Mesendoderm (in vitro differentiated cells): ENCODE measurements around the gene ZEB2. TPM values are rescaled to one million over a fixed set of nuclear protein-coding genes. Genes with fewer than 3 reads are reported as not detected.
A peak's percentile ranks its signal among the peaks of the same experiment; 100 is the strongest.

ENCODE experiments used
- DNase-seq: peaks from one replicate; pipeline ENCODE4 v3.0.0; 2013
- H2AK5ac ChIP-seq: 2 replicates; pipeline ENCODE4 v1.6.1; 2013; ENCODE audit warnings: low read length, inconsistent platforms
- H2BK120ac ChIP-seq: 2 replicates; pipeline ENCODE4 v1.6.1; 2013; ENCODE audit warnings: low read depth, mild to moderate bottlenecking, low read length, moderate library complexity, mixed read lengths
- H2BK15ac ChIP-seq: replicated peaks from 2 replicates; pipeline ENCODE4 v1.6.1; 2013; ENCODE audit warnings: low read depth, mild to moderate bottlenecking, moderate library complexity
- H2BK5ac ChIP-seq: 2 replicates; pipeline ENCODE4 v1.6.1; 2013; ENCODE audit warnings: low read length, inconsistent platforms
- H3K18ac ChIP-seq: 2 replicates; pipeline ENCODE4 v1.6.1; 2013; ENCODE audit warnings: mild to moderate bottlenecking, low read length, mixed read lengths
- H3K23ac ChIP-seq: one replicate; pipeline ENCODE4 v1.6.1; 2013; ENCODE audit warnings: low read length
- H3K27ac ChIP-seq: 2 replicates; pipeline ENCODE4 v1.5.1; 2013; ENCODE audit warnings: low read depth, mild to moderate bottlenecking, inconsistent platforms, low read length, moderate library complexity
- H3K27me3 ChIP-seq: 2 replicates; pipeline ENCODE4 v1.6.1; 2013; ENCODE audit warnings: low read length, control low read depth, mild to moderate bottlenecking, inconsistent platforms; ENCODE audit not compliant: insufficient read depth, poor library complexity
- H3K36me3 ChIP-seq: 2 replicates; pipeline ENCODE4 v1.6.1; 2013; ENCODE audit warnings: low read length, inconsistent platforms; ENCODE audit not compliant: control insufficient read depth, insufficient read depth
- H3K4ac ChIP-seq: one replicate; pipeline ENCODE4 v1.6.1; 2013; ENCODE audit warnings: low read depth, mild to moderate bottlenecking, low read length, moderate library complexity
- H3K4me1 ChIP-seq: 2 replicates; pipeline ENCODE4 v1.6.1; 2013; ENCODE audit warnings: low read depth, low read length, inconsistent platforms; ENCODE audit not compliant: control insufficient read depth
- H3K4me2 ChIP-seq: 2 replicates; pipeline ENCODE4 v1.6.1; 2013; ENCODE audit warnings: low read length
- H3K4me3 ChIP-seq: 2 replicates; pipeline ENCODE4 v1.5.1; 2013; ENCODE audit warnings: mild to moderate bottlenecking, low read length
- H3K56ac ChIP-seq: one replicate; pipeline ENCODE4 v1.6.1; 2013; ENCODE audit warnings: low read length
- H3K79me1 ChIP-seq: 2 replicates; pipeline ENCODE4 v1.6.1; 2013; ENCODE audit warnings: low read length, inconsistent platforms
- H3K79me2 ChIP-seq: 2 replicates; pipeline ENCODE4 v1.6.1; 2013; ENCODE audit warnings: mild to moderate bottlenecking, low read length; ENCODE audit not compliant: control insufficient read depth, insufficient read depth
- H3K9ac ChIP-seq: 2 replicates; pipeline ENCODE4 v1.6.1; 2013; ENCODE audit warnings: low read length, inconsistent platforms
- H4K5ac ChIP-seq: one replicate; pipeline ENCODE4 v1.6.1; 2013; ENCODE audit warnings: low read length
- H4K8ac ChIP-seq: one replicate; pipeline ENCODE4 v1.6.1; 2013; ENCODE audit warnings: low read depth, mild to moderate bottlenecking, control low read depth, low read length, moderate library complexity
- WGBS: extraction: QIAGEN DNeasy Blood & Tissue Kit; methylation state at CpG from one replicate; pipeline ENCODE4 v1.1.7; 2013; ENCODE audit warnings: low lambda C conversion rate, missing lambda C conversion rate; ENCODE audit not compliant: insufficient coverage; ENCODE audit errors: extremely low coverage; 5-methylcytosine and 5-hydroxymethylcytosine counted together
- small RNA-seq: library from polyadenylated mRNA; stranded (forward); fragments of <200 nt; extraction: miRNeasy Mini kit (QIAGEN cat#:217004); gene quantifications from one replicate; pipeline ENCODE3, GENCODE V24; 2013; ENCODE audit not compliant: insufficient read depth

Gene ZEB2

DNA sequence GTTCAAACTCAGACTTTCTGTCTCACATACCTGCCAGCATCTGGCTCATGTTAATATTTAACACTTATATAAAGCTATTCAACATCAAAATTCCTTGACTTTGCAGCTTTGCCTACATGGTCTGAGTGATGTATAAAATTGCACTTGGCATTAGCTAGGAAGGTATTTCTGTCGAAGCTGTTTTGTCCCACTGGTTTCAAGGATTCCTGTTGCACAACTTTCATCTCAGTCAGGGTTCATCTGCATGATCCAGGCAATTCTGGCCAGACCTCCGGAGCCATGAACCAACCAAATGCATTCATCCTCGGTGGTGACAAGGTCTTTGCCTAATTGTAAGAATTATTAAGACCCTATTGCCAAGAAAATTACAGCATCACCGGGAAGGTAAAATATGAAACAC is 185.4 kb downstream of the ZEB2 start:
- Histone ChIP-seq H3K9ac (no peak overlapping the region), H3K27ac (no peak overlapping the region), H3K79me1 (peaks cover 7% of the 10 kb centered on the region), H2AK5ac (no peak overlapping the region), H2BK5ac (no peak overlapping the region), H3K27me3 (no peaks in the 10 kb centered on the region), H3K36me3 (no peaks in the 10 kb centered on the region), H2BK120ac (no peak overlapping the region), H3K4me3 (no peak overlapping the region), H4K5ac (no peak overlapping the region), H4K8ac (no peak overlapping the region), H3K4ac (no peak overlapping the region), H3K79me2 (peaks cover 8% of the 10 kb centered on the region), H3K23ac (no peak overlapping the region), H3K4me1 (no peaks in the 10 kb centered on the region), H3K56ac (no peak overlapping the region), H3K4me2 (no peak overlapping the region), H2BK15ac (peak overlapping the region; percentile 6), H3K18ac (no peak overlapping the region)
- no peak for DNase-seq
- WGBS, result no CpG with 5 or more reads among the region's 4 CpGs

Small RNAs within 50 kb of the gene (small RNA-seq; reads per million reads assigned to genes)
- not detected for gene RF01987
